ENCODE data around the gene PABPC3. TPM values are rescaled to one million over a fixed set of nuclear protein-coding genes. Genes with fewer than 3 reads are reported as not detected.

PABPC3 gene
- total RNA-seq, 2 experiments from 2014 or later = 0.13 to 0.49 TPM

DNA sequence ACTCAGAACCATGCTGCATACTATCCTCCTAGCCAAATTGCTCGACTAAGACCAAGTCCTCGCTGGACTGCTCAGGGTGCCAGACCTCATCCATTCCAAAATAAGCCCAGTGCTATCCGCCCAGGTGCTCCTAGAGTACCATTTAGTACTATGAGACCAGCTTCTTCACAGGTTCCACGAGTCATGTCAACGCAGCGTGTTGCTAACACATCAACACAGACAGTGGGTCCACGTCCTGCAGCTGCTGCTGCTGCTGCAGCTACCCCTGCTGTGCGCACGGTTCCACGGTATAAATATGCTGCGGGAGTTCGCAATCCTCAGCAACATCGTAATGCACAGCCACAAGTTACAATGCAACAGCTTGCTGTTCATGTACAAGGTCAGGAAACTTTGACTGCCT lies 1.5 kb downstream of the PABPC3 start:
- BruUV-seq (replicated peaks) = no TSS peak
- POLR2A ChIA-PET = no interaction called here
- no peak for DNase-seq (ENCODE audit: low spot score)
- no peaks in the 10 kb centered on the region for H3K36me3 ChIP-seq (ENCODE audit: insufficient read depth, low read length)
- H3K4me1 ChIP-seq (ENCODE audit: insufficient read depth, low read length, poor library complexity, severe bottlenecking) = no peaks in the 10 kb centered on the region
- H3K27ac ChIP-seq (ENCODE audit: low read depth, low read length, poor library complexity, severe bottlenecking) = no peak overlapping the region
- H3K4me2 ChIP-seq (ENCODE audit: low read length) = no peak overlapping the region
- TF ChIP-seq, protein P1, sequence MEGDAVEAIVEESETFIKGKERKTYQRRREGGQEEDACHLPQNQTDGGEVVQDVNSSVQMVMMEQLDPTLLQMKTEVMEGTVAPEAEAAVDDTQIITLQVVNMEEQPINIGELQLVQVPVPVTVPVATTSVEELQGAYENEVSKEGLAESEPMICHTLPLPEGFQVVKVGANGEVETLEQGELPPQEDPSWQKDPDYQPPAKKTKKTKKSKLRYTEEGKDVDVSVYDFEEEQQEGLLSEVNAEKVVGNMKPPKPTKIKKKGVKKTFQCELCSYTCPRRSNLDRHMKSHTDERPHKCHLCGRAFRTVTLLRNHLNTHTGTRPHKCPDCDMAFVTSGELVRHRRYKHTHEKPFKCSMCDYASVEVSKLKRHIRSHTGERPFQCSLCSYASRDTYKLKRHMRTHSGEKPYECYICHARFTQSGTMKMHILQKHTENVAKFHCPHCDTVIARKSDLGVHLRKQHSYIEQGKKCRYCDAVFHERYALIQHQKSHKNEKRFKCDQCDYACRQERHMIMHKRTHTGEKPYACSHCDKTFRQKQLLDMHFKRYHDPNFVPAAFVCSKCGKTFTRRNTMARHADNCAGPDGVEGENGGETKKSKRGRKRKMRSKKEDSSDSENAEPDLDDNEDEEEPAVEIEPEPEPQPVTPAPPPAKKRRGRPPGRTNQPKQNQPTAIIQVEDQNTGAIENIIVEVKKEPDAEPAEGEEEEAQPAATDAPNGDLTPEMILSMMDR (conservative IDR thresholded peaks at IDR 0.05; ENCODE audit: low read length) = no peak
- no peak for TF ChIP-seq EZH2phosphoT487 (IDR thresholded peaks at IDR 0.05; ENCODE audit: borderline replicate concordance, low read depth, low read length)
- no peaks in the 10 kb centered on the region for H3K9me2 ChIP-seq (ENCODE audit: insufficient read depth, low read length)
- H2AFZ ChIP-seq (ENCODE audit: low read length) = no peak overlapping the region
- no peaks in the 10 kb centered on the region for H4K20me1 ChIP-seq (ENCODE audit: insufficient read depth, low read length)
- no peaks in the 10 kb centered on the region for H3K79me2 ChIP-seq (ENCODE audit: insufficient read depth, low read depth, low read length)
- intact Hi-C loops (cut with micrococcal nuclease; ENCODE audit: unreplicated experiment) = no loop called here
- CTCF ChIA-PET (ENCODE audit: unreplicated experiment) = no interaction called here
- no peak overlapping the region for H3K4me3 ChIP-seq (ENCODE audit: low read depth, low read length, poor library complexity, severe bottlenecking)
- H3K9me3 ChIP-seq (ENCODE audit: low read length) = no peaks in the 10 kb centered on the region

DNA sequence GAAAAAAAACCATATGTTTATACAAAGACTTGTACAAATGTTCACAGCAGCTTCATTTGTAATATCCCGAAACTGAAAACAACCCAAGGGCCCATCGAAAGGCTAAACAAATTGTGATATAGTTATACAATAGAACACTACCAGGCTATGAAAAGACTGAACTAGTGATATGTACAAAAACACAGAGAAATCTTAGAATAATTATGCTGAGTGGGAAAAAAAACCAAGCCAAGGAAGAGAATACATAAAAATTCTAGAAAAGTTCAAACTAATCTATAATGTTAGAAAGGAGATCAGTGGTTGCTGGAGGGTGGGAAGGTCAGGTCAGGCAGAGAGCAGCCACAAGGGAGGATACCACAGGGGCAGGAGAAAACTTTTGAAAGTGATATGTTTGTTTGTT lies 7.8 kb downstream of the PABPC3 start:
- H3K4me2 ChIP-seq (ENCODE audit: low read length) = no peak overlapping the region
- CTCF ChIA-PET (ENCODE audit: unreplicated experiment) = no interaction called here
- no peaks in the 10 kb centered on the region for H3K9me2 ChIP-seq (ENCODE audit: insufficient read depth, low read length)
- H4K20me1 ChIP-seq (ENCODE audit: insufficient read depth, low read length) = no peaks in the 10 kb centered on the region
- peaks cover 3% of the 10 kb centered on the region for H3K4me1 ChIP-seq (ENCODE audit: insufficient read depth, low read length, poor library complexity, severe bottlenecking)
- H3K27ac ChIP-seq (ENCODE audit: low read depth, low read length, poor library complexity, severe bottlenecking) = no peak overlapping the region
- no peak for TF ChIP-seq EZH2phosphoT487 (IDR thresholded peaks at IDR 0.05; ENCODE audit: borderline replicate concordance, low read depth, low read length)
- TF ChIP-seq, protein P1 (conservative IDR thresholded peaks at IDR 0.05; ENCODE audit: low read length) = no peak
- H3K36me3 ChIP-seq (ENCODE audit: insufficient read depth, low read length) = no peaks in the 10 kb centered on the region
- H3K4me3 ChIP-seq (ENCODE audit: low read depth, low read length, poor library complexity, severe bottlenecking) = no peak overlapping the region
- intact Hi-C loops (cut with micrococcal nuclease; ENCODE audit: unreplicated experiment) = no loop called here
- no peaks in the 10 kb centered on the region for H3K79me2 ChIP-seq (ENCODE audit: insufficient read depth, low read depth, low read length)
- POLR2A ChIA-PET = interaction anchor here (0.7 kb wide), 1 partner anchor 38 kb away, joined by 3 read pairs; no protein-coding TSS in a partner anchor
- no peaks in the 10 kb centered on the region for H3K9me3 ChIP-seq (ENCODE audit: low read length)
- H2AFZ ChIP-seq (ENCODE audit: low read length) = no peak overlapping the region
- no TSS peak for BruUV-seq (replicated peaks)
- no peak for DNase-seq (ENCODE audit: low spot score)

DNA sequence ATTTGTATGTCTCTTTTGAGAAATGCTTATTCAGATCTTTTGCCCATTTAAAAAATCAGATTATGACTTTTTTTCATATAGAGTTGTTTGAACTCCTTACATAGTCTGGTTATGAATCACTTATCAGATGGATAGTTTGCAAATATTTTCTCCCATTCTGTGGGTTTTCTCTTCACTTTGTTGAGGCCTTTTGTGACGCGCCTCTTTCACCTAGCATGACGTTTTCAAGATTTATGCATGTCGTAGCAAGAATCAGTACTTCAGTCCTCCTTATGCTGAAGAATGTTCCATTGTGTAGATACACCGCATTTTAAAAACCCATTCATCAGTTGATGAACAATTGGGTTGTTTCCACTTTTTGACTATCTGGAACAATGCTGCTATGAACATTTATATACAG lies 13.4 kb downstream of the PABPC3 start:
- no peaks in the 10 kb centered on the region for H3K9me3 ChIP-seq (ENCODE audit: low read length)
- no TSS peak for BruUV-seq (replicated peaks)
- H3K27ac ChIP-seq (ENCODE audit: low read depth, low read length, poor library complexity, severe bottlenecking) = no peak overlapping the region
- TF ChIP-seq, protein P1 (conservative IDR thresholded peaks at IDR 0.05; ENCODE audit: low read length) = no peak
- no peak for TF ChIP-seq EZH2phosphoT487 (IDR thresholded peaks at IDR 0.05; ENCODE audit: borderline replicate concordance, low read depth, low read length)
- no peaks in the 10 kb centered on the region for H3K36me3 ChIP-seq (ENCODE audit: insufficient read depth, low read length)
- H3K79me2 ChIP-seq (ENCODE audit: insufficient read depth, low read depth, low read length) = no peaks in the 10 kb centered on the region
- H3K4me2 ChIP-seq (ENCODE audit: low read length) = no peak overlapping the region
- POLR2A ChIA-PET = no interaction called here
- H2AFZ ChIP-seq (ENCODE audit: low read length) = no peak overlapping the region
- intact Hi-C loops (cut with micrococcal nuclease; ENCODE audit: unreplicated experiment) = no loop called here
- peaks cover 4% of the 10 kb centered on the region for H3K4me1 ChIP-seq (ENCODE audit: insufficient read depth, low read length, poor library complexity, severe bottlenecking)
- H3K9me2 ChIP-seq (ENCODE audit: insufficient read depth, low read length) = no peaks in the 10 kb centered on the region
- CTCF ChIA-PET (ENCODE audit: unreplicated experiment) = no interaction called here
- H3K4me3 ChIP-seq (ENCODE audit: low read depth, low read length, poor library complexity, severe bottlenecking) = no peak overlapping the region
- no peaks in the 10 kb centered on the region; the same call in 1 of the 2 replicates for H4K20me1 ChIP-seq (ENCODE audit: insufficient read depth, low read length)
- no peak for DNase-seq (ENCODE audit: low spot score)
